Erythroblast (primary cell): ENCODE data around the gene PAQR8.

Experiments
- GATA1 ChIP-seq: IDR thresholded peaks from 2 replicates; pipeline ENCODE4 v1.6.1; 2011; ENCODE audit warnings: low read depth, mild to moderate bottlenecking, control low read depth, low read length, moderate library complexity
- POLR2A ChIP-seq: IDR thresholded peaks from 2 replicates; pipeline ENCODE4 v1.6.1; 2011; ENCODE audit warnings: mild to moderate bottlenecking, low read length

- TF ChIP-seq POLR2A = no peak
- TF ChIP-seq GATA1 = no peak
These were observed 92.6 kb downstream of the PAQR8 start for GRCh38 chr6:52454556-52454955.
